Activated gamma-delta T cell treated with anti-CD3 and anti-CD28 coated beads, Interleukin-2, amount 50 U/mL, for 16 hours (primary cell): ENCODE data around the gene ALDH8A1.

Experiments
- DNase-seq: peaks from one replicate; pipeline ENCODE4 v3.0.0-alpha.2; 2020; ENCODE audit warnings: low read depth

The ALDH8A1 gene

GRCh38 chr6:134949927-134950326 lies at the start of gene ALDH8A1:
TSS of gene ALDH8A1 (minus strand) at chr6:134950101. CDS start at chr6:134950053, 48 bp downstream.
- DNase-seq: no peak

- no peak for DNase-seq
These were observed 49.2 kb upstream of the ALDH8A1 start for GRCh38 chr6:134999107-134999506.

- DNase-seq: no peak
These were observed 47.5 kb upstream of the ALDH8A1 start for GRCh38 chr6:134997133-134997995.

- DNase-seq: no peak
These were observed 45.6 kb upstream of the ALDH8A1 start for GRCh38 chr6:134995536-134995935.

- no peak for DNase-seq
These were observed 44.5 kb upstream of the ALDH8A1 start for GRCh38 chr6:134994431-134994830.

- DNase-seq: no peak
These were observed 42.3 kb upstream of the ALDH8A1 start for GRCh38 chr6:134992155-134992554.

GRCh38 chr6:134990262-134990661 lies 40.4 kb upstream of the ALDH8A1 start:
- no peak for DNase-seq

- no peak for DNase-seq
These were observed 34.9 kb upstream of the ALDH8A1 start for GRCh38 chr6:134984821-134985220.

- DNase-seq: no peak
These were observed 33.9 kb upstream of the ALDH8A1 start for GRCh38 chr6:134983823-134984222.

- no peak for DNase-seq
These were observed 32.3 kb upstream of the ALDH8A1 start for GRCh38 chr6:134982161-134982560.

- no peak for DNase-seq
These were observed 30.9 kb upstream of the ALDH8A1 start for GRCh38 chr6:134980846-134981245.

GRCh38 chr6:134979142-134979541 lies 29.2 kb upstream of the ALDH8A1 start:
- no peak for DNase-seq

- DNase-seq: no peak
These were observed 24.5 kb upstream of the ALDH8A1 start for GRCh38 chr6:134974370-134974769.

GRCh38 chr6:134967711-134968110 lies 17.8 kb upstream of the ALDH8A1 start:
- DNase-seq: no peak

GRCh38 chr6:134964451-134965203 lies 14.7 kb upstream of the ALDH8A1 start:
- DNase-seq: no peak

- no peak for DNase-seq
These were observed 12.5 kb upstream of the ALDH8A1 start for GRCh38 chr6:134962421-134962820.

- DNase-seq: no peak
These were observed 11.5 kb upstream of the ALDH8A1 start for GRCh38 chr6:134961366-134961765.

GRCh38 chr6:134959603-134960002 lies 9.7 kb upstream of the ALDH8A1 start:
- no peak for DNase-seq

- no peak for DNase-seq
These were observed 6.8 kb upstream of the ALDH8A1 start for GRCh38 chr6:134956676-134957075.

GRCh38 chr6:134956032-134956431 lies 6.1 kb upstream of the ALDH8A1 start:
- no peak for DNase-seq

GRCh38 chr6:134954272-134955000 lies 4.5 kb upstream of the ALDH8A1 start:
- DNase-seq: no peak

GRCh38 chr6:134951494-134952263 lies 1.8 kb upstream of the ALDH8A1 start:
- DNase-seq: no peak
